ENCODE data around the gene ATG4D. TPM values are rescaled to one million over a fixed set of nuclear protein-coding genes. Genes with fewer than 3 reads are reported as not detected.
A peak's percentile ranks its signal among the peaks of the same experiment; 100 is the strongest.

Gene ATG4D
- total and polyA plus RNA-seq, 3 donors from 2014 or later: 80.5 to 167 (median 97.1) TPM

GRCh38 chr19:10553943-10554381 is 10.3 kb downstream of the ATG4D start:
- no peaks in the 10 kb centered on the region for H3K27me3 ChIP-seq
- DNase-seq: no peak
- intact Hi-C loops (cut with DNase I; ENCODE audit: low total_unique reads): no loop called here
- H3K4me1 ChIP-seq: no peaks in the 10 kb centered on the region
- TF ChIP-seq, protein P1, sequence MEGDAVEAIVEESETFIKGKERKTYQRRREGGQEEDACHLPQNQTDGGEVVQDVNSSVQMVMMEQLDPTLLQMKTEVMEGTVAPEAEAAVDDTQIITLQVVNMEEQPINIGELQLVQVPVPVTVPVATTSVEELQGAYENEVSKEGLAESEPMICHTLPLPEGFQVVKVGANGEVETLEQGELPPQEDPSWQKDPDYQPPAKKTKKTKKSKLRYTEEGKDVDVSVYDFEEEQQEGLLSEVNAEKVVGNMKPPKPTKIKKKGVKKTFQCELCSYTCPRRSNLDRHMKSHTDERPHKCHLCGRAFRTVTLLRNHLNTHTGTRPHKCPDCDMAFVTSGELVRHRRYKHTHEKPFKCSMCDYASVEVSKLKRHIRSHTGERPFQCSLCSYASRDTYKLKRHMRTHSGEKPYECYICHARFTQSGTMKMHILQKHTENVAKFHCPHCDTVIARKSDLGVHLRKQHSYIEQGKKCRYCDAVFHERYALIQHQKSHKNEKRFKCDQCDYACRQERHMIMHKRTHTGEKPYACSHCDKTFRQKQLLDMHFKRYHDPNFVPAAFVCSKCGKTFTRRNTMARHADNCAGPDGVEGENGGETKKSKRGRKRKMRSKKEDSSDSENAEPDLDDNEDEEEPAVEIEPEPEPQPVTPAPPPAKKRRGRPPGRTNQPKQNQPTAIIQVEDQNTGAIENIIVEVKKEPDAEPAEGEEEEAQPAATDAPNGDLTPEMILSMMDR (IDR thresholded peaks at IDR 0.05): no peak
- TF ChIP-seq POLR2A (IDR thresholded peaks at IDR 0.05): no peak
- no peaks in the 10 kb centered on the region for H3K36me3 ChIP-seq (ENCODE audit: low read depth, missing control alignments)
- no peak overlapping the region for H3K4me3 ChIP-seq
- no peak overlapping the region for H3K27ac ChIP-seq
- 56 to 57% methylated on average over 8 to 12 of the region's 12 CpGs for WGBS, 2 donors
- H3K9me3 ChIP-seq: no peaks in the 10 kb centered on the region

DNA sequence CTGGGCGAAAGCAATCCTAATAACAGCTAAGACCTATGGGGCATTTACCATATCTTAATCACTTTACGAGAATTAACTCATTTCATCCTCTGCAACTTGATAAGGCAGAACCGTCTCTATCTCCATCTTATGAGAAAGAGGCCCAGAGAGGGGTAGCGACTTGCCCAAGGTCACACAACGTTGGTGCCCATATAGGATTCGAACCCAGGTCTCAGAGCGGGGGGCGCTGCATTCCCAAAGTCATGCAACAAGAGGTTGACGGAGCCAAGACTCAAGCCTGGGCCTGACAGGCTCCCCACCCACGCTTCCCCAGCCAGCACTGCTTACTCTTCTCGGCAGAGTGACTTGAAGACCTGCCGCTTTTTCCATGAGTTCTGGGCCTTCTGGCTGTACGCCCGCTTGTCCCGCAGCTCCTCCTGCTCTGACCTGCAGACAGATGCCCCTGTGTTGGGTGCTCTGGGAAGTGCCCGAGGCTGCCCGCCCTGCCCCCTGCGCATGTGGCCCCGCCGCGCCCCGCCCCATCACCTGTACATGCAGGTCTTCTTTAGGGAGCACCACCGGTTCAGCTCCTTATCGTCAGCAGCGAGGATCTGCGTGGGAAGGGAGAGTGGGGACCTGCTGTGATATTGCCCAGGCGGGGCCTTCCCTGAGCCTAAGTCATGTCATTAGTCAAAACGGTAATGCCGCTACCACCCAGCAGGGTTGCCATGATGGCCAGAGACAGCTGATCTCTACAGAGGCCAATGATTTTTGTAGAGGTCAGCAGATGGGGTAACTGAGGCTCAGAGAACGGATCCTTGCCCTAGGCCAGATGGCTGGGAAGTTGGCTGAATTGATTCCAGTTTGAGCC is 11.3 kb downstream of the ATG4D start:
- DNase-seq: no peak
- intact Hi-C loops (cut with DNase I; ENCODE audit: low total_unique reads): no loop called here
- no peaks in the 10 kb centered on the region for H3K4me1 ChIP-seq
- H3K9me3 ChIP-seq: no peaks in the 10 kb centered on the region
- WGBS, 2 donors: 81 to 88% methylated on average over 25 to 30 of the region's 30 CpGs
- no peaks in the 10 kb centered on the region for H3K27me3 ChIP-seq
- H3K36me3 ChIP-seq (ENCODE audit: low read depth, missing control alignments): no peaks in the 10 kb centered on the region
- TF ChIP-seq POLR2A (IDR thresholded peaks at IDR 0.05): no peak
- TF ChIP-seq, protein P1 (IDR thresholded peaks at IDR 0.05): peak in 1 of 3 experiments; percentile 1
- no peak overlapping the region for H3K27ac ChIP-seq
- no peak overlapping the region for H3K4me3 ChIP-seq

DNA sequence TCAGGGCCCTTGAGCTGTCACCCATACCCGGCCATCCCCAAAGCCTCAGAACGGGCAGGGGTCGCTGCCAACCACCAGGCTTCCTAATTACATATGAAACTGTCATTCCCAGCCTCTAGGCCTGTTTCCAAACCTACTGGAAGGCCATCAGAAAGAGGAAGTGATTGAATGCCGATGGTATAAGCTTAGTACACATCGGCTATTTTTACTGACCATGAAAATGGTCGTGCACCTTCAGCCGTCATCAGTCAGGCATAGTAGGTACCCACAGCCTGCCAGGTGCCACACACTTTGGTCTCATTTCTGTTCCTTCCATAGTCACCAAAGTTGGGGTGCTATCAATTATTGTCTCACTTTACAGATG is 11.9 kb downstream of the ATG4D start:
- DNase-seq: no peak
- H3K4me3 ChIP-seq: no peak overlapping the region
- H3K36me3 ChIP-seq (ENCODE audit: low read depth, missing control alignments): no peaks in the 10 kb centered on the region
- no peaks in the 10 kb centered on the region for H3K27me3 ChIP-seq
- no peaks in the 10 kb centered on the region for H3K9me3 ChIP-seq
- H3K4me1 ChIP-seq: no peaks in the 10 kb centered on the region
- WGBS, 2 donors: 81 to 83% methylated on average over 7 of the region's 7 CpGs
- TF ChIP-seq POLR2A (IDR thresholded peaks at IDR 0.05): no peak
- TF ChIP-seq, protein P1 (IDR thresholded peaks at IDR 0.05): no peak
- intact Hi-C loops (cut with DNase I; ENCODE audit: low total_unique reads): no loop called here
- no peak overlapping the region for H3K27ac ChIP-seq

DNA sequence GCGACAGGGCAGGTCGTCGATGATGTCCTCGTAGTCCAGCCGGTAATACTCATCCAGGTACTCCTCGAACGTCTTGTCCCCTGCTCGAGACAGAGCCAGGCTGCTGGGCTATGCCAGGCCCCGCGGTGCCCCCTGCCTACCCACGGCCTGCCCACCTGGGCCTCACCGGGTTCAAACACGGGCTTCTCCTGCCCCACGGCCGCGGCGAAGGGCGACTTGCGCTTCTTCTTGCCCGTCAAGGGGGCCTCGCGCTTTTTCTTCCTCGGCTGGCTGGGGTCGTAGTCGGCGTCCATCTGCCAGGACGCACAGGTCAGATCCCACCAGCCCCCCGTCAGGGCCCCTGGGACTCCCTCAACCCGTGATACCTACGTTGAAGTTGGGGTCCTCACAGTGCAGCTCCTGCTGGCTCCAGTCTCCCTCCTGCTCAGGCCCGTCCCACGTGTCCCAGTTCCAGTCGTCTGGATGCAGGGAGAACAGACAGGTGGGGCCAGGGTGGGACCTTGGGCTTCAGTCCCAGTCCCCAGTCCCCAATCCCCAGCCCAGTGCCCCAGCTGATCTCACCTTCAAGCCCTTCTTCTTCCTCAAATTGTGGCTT is 14.0 kb downstream of the ATG4D start:
- H3K4me1 ChIP-seq: no peaks in the 10 kb centered on the region
- 93% methylated on average over 32 to 33 of the region's 33 CpGs for WGBS, 2 donors
- no peaks in the 10 kb centered on the region for H3K27me3 ChIP-seq
- H3K36me3 ChIP-seq (ENCODE audit: low read depth, missing control alignments): no peaks in the 10 kb centered on the region
- TF ChIP-seq, protein P1 (IDR thresholded peaks at IDR 0.05): no peak
- TF ChIP-seq POLR2A (IDR thresholded peaks at IDR 0.05): no peak
- H3K4me3 ChIP-seq: no peak overlapping the region
- H3K9me3 ChIP-seq: no peaks in the 10 kb centered on the region
- H3K27ac ChIP-seq: no peak overlapping the region
- intact Hi-C loops (cut with DNase I; ENCODE audit: low total_unique reads): no loop called here
- DNase-seq: no peak

All from testis (tissue), 3 donors.